Osteoblast (primary cell): ENCODE measurements around the gene CSNK2A1. TPM values are rescaled to one million over a fixed set of nuclear protein-coding genes. Genes with fewer than 3 reads are reported as not detected.
"Not testable (repeated sequence)": the region's sequence is repeated elsewhere in the genome, so short reads cannot be mapped to it uniquely, and the experiment has no call there.

ENCODE experiments used
- DNase-seq: peaks from one replicate; pipeline ENCODE4 v3.0.0; 2011; ENCODE audit warnings: low spot score, mixed read lengths; ENCODE audit not compliant: insufficient read length; ENCODE audit errors: missing footprints
- H2AFZ ChIP-seq: 2 replicates; pipeline ENCODE4 v1.6.0; 2011; ENCODE audit warnings: mild to moderate bottlenecking, low read length
- H3K27ac ChIP-seq: 2 replicates; pipeline ENCODE4 v1.5.1; 2011; ENCODE audit warnings: mild to moderate bottlenecking, low read depth, low read length, moderate library complexity
- H3K27me3 ChIP-seq: 2 replicates; pipeline ENCODE4 v1.6.0; 2012; ENCODE audit warnings: mild to moderate bottlenecking, control low read depth, inconsistent platforms, low read length, moderate library complexity; ENCODE audit not compliant: insufficient read depth
- H3K36me3 ChIP-seq: 2 replicates; pipeline ENCODE4 v1.5.1; 2011; ENCODE audit warnings: mild to moderate bottlenecking, low read length, control low read depth, moderate library complexity; ENCODE audit not compliant: insufficient read depth
- H3K4me1 ChIP-seq: 2 replicates; pipeline ENCODE4 v1.5.1; 2011; ENCODE audit warnings: mild to moderate bottlenecking, low read length, control low read depth, moderate library complexity; ENCODE audit not compliant: insufficient read depth
- H3K4me2 ChIP-seq: 2 replicates; pipeline ENCODE4 v1.6.0; 2011; ENCODE audit warnings: mild to moderate bottlenecking, low read length; ENCODE audit not compliant: insufficient read depth
- H3K4me3 ChIP-seq: fragments of 200-600 bp; sonication (generic); 3 replicates; pipeline ENCODE4 v1.5.1; 2012; ENCODE audit warnings: mild to moderate bottlenecking, low read length, inconsistent platforms; ENCODE audit not compliant: insufficient read depth
- H3K79me2 ChIP-seq: 2 replicates; pipeline ENCODE4 v1.6.0; 2012; ENCODE audit warnings: mild to moderate bottlenecking, low read length, control low read depth, inconsistent platforms; ENCODE audit not compliant: insufficient read depth
- H3K9me3 ChIP-seq: 2 replicates; pipeline ENCODE4 v1.5.1; 2011; ENCODE audit warnings: low read depth, low read length, control low read depth
- H4K20me1 ChIP-seq: 2 replicates; pipeline ENCODE4 v1.6.0; 2012; ENCODE audit warnings: mild to moderate bottlenecking, low read length, control low read depth; ENCODE audit not compliant: insufficient read depth
- total RNA-seq: library from RNA; depleted of rRNA; stranded (reverse); fragments of >200 nt; gene quantifications from 2 replicates; pipeline ENCODE4 v1.2.3, GENCODE V29; 2012
- TF ChIP-seq, protein P1 (sequence below): IDR thresholded peaks from 2 replicates; pipeline ENCODE4 v1.5.1; 2011; ENCODE audit warnings: mild to moderate bottlenecking, low read depth, low read length, moderate library complexity; ENCODE audit errors: extremely low read depth

CSNK2A1 gene
- total RNA-seq, 1 donor = 82.9 TPM

DNA sequence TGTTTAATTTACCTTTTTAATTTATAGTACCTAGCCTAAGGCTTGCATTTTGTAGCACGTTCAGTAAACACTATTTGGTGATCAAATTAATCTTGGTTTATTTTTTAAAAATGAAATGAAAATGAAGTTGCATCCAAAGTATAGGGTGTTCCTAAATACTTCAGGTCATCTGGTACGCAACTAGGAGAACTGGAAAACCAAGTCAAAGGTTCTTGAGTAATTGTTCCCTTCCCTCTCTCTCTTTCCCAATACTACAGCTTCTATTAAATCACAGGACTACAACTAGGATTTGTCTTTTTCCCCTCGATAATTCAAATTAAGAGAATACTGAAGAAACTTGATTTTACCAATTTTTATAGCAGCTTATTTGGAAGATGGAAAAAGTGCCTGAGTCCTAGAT lies 27.9 kb downstream of the CSNK2A1 start:
- TF ChIP-seq, protein P1, sequence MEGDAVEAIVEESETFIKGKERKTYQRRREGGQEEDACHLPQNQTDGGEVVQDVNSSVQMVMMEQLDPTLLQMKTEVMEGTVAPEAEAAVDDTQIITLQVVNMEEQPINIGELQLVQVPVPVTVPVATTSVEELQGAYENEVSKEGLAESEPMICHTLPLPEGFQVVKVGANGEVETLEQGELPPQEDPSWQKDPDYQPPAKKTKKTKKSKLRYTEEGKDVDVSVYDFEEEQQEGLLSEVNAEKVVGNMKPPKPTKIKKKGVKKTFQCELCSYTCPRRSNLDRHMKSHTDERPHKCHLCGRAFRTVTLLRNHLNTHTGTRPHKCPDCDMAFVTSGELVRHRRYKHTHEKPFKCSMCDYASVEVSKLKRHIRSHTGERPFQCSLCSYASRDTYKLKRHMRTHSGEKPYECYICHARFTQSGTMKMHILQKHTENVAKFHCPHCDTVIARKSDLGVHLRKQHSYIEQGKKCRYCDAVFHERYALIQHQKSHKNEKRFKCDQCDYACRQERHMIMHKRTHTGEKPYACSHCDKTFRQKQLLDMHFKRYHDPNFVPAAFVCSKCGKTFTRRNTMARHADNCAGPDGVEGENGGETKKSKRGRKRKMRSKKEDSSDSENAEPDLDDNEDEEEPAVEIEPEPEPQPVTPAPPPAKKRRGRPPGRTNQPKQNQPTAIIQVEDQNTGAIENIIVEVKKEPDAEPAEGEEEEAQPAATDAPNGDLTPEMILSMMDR = no peak
- Histone ChIP-seq H4K20me1 (peaks cover 85% of the 10 kb centered on the region), H3K4me1 (peaks cover 12% of the 10 kb centered on the region), H3K4me2 (no peak overlapping the region), H3K4me3 (no peak overlapping the region), H3K36me3 (no peaks in the 10 kb centered on the region), H3K27me3 (no peaks in the 10 kb centered on the region), H3K79me2 (peaks cover 97% of the 10 kb centered on the region), H3K9me3 (no peaks in the 10 kb centered on the region), H2AFZ (no peak overlapping the region), H3K27ac (no peak overlapping the region)
- no peak for DNase-seq

DNA sequence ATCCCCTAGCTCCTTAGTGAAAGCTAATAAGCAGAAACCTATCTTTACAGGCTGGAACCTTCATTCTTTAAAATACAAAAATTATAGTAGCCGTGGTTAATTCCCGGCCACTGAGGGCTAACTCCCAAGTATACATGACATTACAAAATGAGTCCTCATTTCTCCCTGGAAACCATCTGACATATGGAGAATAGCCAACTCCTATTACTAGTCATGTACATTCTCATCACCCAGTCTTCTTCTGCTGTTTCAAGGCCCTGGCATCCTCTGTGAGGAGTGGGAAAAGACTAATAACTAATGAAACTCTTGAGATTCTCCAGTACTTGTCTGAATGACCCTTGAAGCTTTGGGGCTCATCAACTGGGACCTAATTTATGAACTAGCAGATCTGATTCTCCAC lies 30.2 kb downstream of the CSNK2A1 start:
- H3K27me3 ChIP-seq = no peaks in the 10 kb centered on the region
- H3K4me3 ChIP-seq = no peak overlapping the region
- peaks cover 98% of the 10 kb centered on the region for H3K79me2 ChIP-seq
- peaks cover 90% of the 10 kb centered on the region for H4K20me1 ChIP-seq
- H3K36me3 ChIP-seq = peaks cover 1% of the 10 kb centered on the region
- H2AFZ ChIP-seq = no peak overlapping the region
- no peak for DNase-seq
- H3K9me3 ChIP-seq = no peaks in the 10 kb centered on the region
- H3K4me1 ChIP-seq = peaks cover 15% of the 10 kb centered on the region
- no peak overlapping the region for H3K4me2 ChIP-seq
- H3K27ac ChIP-seq = no peak overlapping the region
- TF ChIP-seq, protein P1 = no peak

DNA sequence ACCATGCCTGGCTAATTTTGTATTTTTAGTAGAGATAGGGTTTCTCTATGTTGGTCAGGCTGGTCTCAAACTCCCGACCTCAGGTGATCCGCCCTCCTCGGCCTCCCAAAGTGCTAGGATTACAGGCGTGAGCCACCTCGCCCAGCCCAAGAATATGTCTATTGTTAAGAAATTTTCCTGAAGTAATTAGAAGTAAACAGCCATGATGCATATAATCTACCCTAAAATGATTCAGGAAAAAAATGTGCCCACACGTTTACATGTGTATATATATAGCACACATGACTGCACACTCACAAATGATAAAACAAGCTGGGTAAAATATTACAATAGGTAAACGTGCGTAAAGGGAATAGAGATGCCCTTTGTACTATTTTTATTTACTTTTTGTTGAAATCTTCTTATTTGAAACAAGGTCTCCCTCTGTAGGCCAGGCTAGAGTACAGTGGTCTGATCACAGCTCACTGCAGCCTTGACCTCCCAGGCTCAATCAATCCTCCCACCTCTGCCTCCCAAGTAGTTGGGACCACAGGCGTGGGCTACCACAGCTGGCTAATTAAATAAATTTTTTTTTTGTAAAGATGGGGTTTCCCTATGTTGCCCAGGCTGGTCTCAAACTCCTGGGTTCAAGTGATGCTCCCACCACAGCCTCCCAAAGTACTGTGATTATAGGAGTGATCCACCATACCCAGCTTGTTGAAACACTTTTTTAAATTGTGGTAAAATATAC lies 33.1 kb downstream of the CSNK2A1 start:
- H2AFZ ChIP-seq, H3K27me3 ChIP-seq, DNase-seq, H3K4me2 ChIP-seq, H3K4me3 ChIP-seq, H3K27ac ChIP-seq, H3K9me3 ChIP-seq: not testable (repeated sequence)
- H4K20me1 ChIP-seq = peaks cover 87% of the 10 kb centered on the region
- peaks cover 11% of the 10 kb centered on the region for H3K4me1 ChIP-seq
- H3K79me2 ChIP-seq = peaks cover 95% of the 10 kb centered on the region
- peaks cover 25% of the 10 kb centered on the region for H3K36me3 ChIP-seq

DNA sequence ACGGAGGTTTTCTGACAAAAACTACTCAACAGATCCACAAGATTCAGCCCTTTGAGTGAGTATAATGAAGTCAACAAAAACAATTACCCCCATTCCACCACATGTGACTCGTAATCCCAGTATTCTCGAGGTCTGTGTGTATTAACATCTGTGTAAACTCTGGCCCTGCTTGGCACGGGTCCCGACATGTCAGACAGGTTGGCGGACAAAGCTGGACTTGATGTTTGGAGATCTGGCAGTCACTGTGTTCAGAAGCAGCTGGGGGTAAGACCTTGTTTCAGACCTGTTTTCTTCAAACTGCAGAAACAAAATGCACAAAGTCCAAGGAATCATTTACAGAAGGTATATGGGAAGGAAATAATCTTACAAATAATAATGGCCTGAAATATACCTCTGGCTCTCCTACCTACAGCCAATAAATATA lies 35.2 kb downstream of the CSNK2A1 start:
- not testable (repeated sequence) for H3K4me2 ChIP-seq, H3K27ac ChIP-seq, H2AFZ ChIP-seq, DNase-seq, H3K4me1 ChIP-seq, H3K9me3 ChIP-seq, H3K4me3 ChIP-seq, H3K27me3 ChIP-seq
- Histone ChIP-seq H3K36me3 (peaks cover 41% of the 10 kb centered on the region), H4K20me1 (peaks cover 69% of the 10 kb centered on the region), H3K79me2 (peaks cover 73% of the 10 kb centered on the region)

DNA sequence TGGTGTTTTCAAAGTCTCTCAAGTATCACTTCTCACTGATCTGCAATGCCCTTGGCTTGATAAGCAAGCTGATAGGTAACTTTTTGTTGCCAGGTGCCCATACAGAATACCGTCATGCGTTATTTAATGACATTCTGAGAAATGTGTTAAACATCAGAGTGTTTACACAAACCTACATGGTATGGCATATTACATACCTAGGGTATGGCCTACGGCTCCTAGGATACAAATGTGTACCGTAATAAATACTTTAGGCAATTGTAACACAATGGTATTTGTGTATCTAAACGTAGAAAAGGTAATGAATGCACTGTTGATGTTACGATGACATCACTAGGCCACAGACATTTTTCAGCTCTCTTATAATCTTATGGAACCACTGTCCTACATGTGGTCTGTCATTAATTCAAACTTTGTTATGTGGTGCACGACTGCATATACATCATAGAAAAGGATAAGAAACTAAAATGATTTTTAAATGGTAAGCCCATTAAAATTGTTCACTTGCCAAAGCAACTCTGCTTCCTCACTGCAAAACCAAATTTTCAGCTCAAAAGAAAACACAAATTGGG lies 35.7 kb downstream of the CSNK2A1 start:
- Histone ChIP-seq H3K4me2 (no peak overlapping the region), H3K36me3 (peaks cover 46% of the 10 kb centered on the region), H3K27ac (no peak overlapping the region), H3K4me3 (no peak overlapping the region), H3K4me1 (peaks cover 8% of the 10 kb centered on the region), H3K79me2 (peaks cover 71% of the 10 kb centered on the region), H4K20me1 (peaks cover 64% of the 10 kb centered on the region), H3K9me3 (no peaks in the 10 kb centered on the region), H2AFZ (no peak overlapping the region), H3K27me3 (no peaks in the 10 kb centered on the region)
- DNase-seq = no peak
- TF ChIP-seq, protein P1 = no peak
